Cardiac fibroblast (primary cell): ENCODE results near the gene PBX3.

ENCODE experiments used
- DNase-seq, 2 donors: peaks; one replicate each; pipeline versions ENCODE4 v3.0.0 to v3.0.0-alpha.2; 2010; ENCODE audit warnings: low read depth in 2 of 2
- H3K4me3 ChIP-seq, 2 donors: replicated peaks in 1 of 2; 1 replicate in 1 of 2; 2 replicates in 1 of 2; pipeline ENCODE4 v1.5.1; 2011; ENCODE audit warnings: low read depth in 2 of 2, low read length in 2 of 2, mild to moderate bottlenecking in 2 of 2, moderate library complexity in 1 of 2
- TF ChIP-seq, protein P1 (sequence below): IDR thresholded peaks from one replicate; pipeline ENCODE4 v1.5.1; 2011; ENCODE audit warnings: low read depth, mild to moderate bottlenecking, low read length, inconsistent platforms

PBX3 gene

DNA sequence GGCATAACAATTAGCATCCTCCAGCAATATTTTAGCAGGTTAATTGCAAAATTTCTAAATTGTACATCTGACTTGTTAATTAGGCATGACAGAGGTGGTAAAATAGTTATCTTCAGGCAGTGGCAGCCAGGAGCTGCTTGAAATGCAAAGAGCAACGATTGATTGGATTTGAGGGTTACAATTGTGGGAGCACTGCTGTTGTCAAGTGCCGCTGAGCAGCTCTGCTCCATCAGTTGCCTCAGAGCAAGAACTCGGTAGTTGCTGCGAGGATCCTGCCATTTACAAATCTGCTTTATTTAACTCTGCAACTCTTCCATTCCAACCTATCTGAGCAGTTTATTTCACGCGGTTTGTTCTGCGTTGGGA lies 12.6 kb downstream of the PBX3 start:
- H3K4me3 ChIP-seq, result peak overlapping the region in 1 of 2 donors; percentile 33
- peak; percentile 36 to 39 for DNase-seq
- TF ChIP-seq, protein P1, sequence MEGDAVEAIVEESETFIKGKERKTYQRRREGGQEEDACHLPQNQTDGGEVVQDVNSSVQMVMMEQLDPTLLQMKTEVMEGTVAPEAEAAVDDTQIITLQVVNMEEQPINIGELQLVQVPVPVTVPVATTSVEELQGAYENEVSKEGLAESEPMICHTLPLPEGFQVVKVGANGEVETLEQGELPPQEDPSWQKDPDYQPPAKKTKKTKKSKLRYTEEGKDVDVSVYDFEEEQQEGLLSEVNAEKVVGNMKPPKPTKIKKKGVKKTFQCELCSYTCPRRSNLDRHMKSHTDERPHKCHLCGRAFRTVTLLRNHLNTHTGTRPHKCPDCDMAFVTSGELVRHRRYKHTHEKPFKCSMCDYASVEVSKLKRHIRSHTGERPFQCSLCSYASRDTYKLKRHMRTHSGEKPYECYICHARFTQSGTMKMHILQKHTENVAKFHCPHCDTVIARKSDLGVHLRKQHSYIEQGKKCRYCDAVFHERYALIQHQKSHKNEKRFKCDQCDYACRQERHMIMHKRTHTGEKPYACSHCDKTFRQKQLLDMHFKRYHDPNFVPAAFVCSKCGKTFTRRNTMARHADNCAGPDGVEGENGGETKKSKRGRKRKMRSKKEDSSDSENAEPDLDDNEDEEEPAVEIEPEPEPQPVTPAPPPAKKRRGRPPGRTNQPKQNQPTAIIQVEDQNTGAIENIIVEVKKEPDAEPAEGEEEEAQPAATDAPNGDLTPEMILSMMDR, result no peak

DNA sequence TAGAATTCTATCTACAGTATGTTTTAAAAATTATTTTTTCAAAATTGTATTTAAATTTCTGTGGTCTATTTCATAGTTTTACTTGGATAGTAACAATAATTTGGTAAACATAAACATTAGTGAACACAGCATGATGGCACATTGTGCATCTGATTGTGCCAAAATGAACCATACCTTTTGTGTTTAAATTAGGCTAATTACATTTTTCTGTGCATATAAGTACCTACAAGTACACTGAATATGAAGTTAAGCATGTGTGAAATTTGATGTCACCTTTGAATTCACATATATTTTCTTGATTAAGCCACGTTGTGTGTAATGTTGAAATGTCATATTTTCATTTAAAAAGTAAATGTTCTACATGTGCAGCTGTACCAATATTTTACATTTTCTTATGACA lies 13.4 kb downstream of the PBX3 start:
- H3K4me3 ChIP-seq, result no peak overlapping the region
- DNase-seq, result no peak
- TF ChIP-seq, protein P1, result no peak

DNA sequence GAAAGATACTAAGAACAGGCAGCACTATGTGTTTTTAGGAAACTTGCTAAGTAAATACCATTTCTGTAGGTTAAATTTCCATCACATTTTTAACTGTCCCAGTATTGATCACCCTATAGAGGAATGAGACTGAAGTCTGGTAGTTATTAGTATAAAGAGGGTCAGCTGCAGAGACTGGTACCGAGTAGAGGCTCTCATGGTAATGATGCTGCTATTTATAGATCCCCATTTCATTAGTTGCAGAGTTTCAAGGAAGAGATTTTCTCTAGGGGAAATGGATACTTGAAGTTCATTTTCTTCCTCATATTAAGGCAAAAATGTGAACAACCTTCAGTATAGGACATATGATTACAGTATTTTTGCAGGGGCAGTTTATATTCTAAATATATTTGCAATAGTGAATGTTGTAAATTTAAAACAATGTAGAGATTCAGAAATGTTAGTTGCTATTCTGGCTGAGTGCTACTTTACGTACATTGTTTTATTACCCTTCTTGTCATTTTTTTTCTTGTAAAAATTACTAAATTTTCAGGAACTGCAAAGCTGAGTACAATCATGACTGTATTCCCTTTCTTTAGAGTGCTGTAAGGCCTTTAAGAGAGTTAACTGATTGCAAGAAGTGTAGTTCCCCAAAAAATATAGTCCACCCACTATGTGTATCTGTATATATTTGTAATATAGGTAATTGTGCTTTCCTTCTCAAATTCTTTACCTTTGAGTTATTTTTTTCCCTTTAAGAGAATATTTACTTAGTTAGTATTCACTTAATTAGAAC lies 14.7 kb downstream of the PBX3 start:
- DNase-seq, result no peak
- no peak overlapping the region for H3K4me3 ChIP-seq
- TF ChIP-seq, protein P1, result no peak

DNA sequence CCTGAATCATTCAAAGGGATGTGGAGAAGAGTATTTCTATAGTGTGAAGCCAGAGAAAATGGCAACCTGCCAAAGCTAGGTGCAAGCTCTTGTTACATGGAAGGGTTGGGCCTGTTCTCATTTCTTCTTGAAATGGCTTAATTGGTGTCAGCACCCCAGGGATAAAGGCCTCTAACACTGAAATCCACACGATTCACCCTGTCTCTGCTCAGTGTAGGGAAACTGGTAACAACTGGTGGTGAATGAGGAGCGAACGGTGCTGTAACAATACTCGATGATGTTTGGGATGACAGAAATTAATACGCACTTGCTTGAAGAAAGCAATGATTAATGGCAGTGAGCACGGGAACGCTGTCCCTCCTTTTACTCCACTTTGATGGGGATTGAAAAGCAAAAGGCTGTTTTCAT lies 16.2 kb downstream of the PBX3 start:
- no peak overlapping the region for H3K4me3 ChIP-seq
- DNase-seq, result peak; percentile 58 to 67
- TF ChIP-seq, protein P1, result no peak

DNA sequence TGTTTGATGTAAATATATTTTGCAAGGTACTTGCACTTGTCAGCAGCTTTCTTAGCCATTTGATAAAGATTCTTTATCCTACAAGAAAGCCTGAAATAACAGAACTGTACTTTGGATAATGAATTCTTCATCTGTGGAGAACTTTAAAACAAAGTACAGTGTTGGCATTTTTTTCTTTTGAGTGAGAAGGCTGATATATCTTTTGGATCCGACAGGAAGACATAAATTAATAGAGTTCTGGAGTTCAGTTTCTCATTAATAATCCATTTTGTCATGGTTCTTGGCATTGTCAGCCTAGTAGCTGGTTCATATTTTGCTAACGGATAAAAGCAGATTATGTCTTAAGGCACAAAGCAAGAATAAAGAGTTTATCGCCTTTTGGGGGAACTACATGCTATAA lies 17.0 kb downstream of the PBX3 start:
- no peak for DNase-seq
- H3K4me3 ChIP-seq, result no peak overlapping the region
- TF ChIP-seq, protein P1, result no peak

DNA sequence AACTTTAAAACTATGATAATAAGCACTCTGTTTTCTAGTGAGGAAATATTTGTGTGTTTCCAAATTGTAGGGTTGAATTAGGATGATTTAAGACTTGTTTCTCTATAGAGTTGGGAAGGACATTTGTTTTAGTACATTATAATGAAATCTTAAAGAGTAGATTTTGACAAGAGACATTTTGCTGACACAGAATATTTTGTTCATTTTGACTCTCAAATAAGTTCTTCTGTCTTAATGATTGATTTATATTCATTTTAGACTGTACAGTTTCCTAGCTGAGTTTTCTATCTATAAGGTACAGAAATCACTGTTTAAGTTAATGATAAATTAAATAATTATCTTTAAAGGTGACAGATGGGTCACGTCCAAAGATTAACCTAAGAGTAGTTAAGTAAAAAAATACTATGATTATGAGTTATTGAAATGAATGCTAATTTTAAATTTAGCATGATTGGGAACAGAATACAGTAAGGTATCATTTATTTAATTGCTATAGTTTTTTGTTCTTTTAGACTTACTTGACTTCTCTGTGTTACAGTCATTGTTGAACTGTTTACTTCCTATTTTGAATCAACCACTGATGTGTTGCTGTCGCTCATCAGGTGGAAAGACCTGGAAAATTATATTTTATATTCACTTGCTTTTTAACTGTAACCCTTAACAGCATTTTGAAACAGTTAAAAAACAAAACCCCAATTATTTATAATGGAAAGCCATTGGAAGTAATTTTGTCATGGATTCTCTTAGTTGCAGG lies 19.5 kb downstream of the PBX3 start:
- no peak for DNase-seq
- H3K4me3 ChIP-seq, result no peak overlapping the region
- TF ChIP-seq, protein P1, result no peak
